HTR-8/SVneo (cell line): ENCODE results near the gene ADAM23.
"Not testable (repeated sequence)": the region's sequence is repeated elsewhere in the genome, so short reads cannot be mapped to it uniquely, and the experiment has no call there.

Experiments used
- DNase-seq: peaks from one replicate; pipeline ENCODE4 v3.0.0; 2011; ENCODE audit warnings: low spot score, mixed read lengths; ENCODE audit not compliant: insufficient read length
- FAIRE-seq: peaks from 2 replicates; lab custom pipeline; 2011; peaks lifted over from hg19 to GRCh38; lab: Jason Lieb, UNC

ADAM23 gene

GRCh38 chr2:206442833-206443734 is at the start of gene ADAM23:
TSS of gene ADAM23 (plus strand) at chr2:206443532. CDS start at chr2:206443867, 335 bp downstream.
- DNase-seq (peak; percentile 41), FAIRE-seq (peak; percentile 76)

- no peak for FAIRE-seq
- no peak for DNase-seq
Measured at GRCh38 chr2:206396211-206396610, 47.1 kb upstream of the ADAM23 start.

GRCh38 chr2:206402956-206403569 is 40.3 kb upstream of the ADAM23 start:
- not testable (repeated sequence) for DNase-seq, FAIRE-seq

- no peak for FAIRE-seq
Measured at GRCh38 chr2:206408323-206409320, 34.7 kb upstream of the ADAM23 start.

GRCh38 chr2:206410714-206411113 is 32.6 kb upstream of the ADAM23 start:
- FAIRE-seq, result no peak
- no peak for DNase-seq

More at GRCh38 chr2:206408323-206409320, 34.7 kb upstream of the ADAM23 start:
- no peak for DNase-seq

- FAIRE-seq (no peak), DNase-seq (no peak)
Measured at GRCh38 chr2:206415618-206416243, 27.6 kb upstream of the ADAM23 start.

- DNase-seq (no peak), FAIRE-seq (no peak)
Measured at GRCh38 chr2:206418968-206419367, 24.4 kb upstream of the ADAM23 start.

GRCh38 chr2:206420721-206421120 is 22.6 kb upstream of the ADAM23 start:
- DNase-seq, result no peak
- FAIRE-seq, result no peak

- no peak for FAIRE-seq
- no peak for DNase-seq
Measured at GRCh38 chr2:206422493-206422892, 20.8 kb upstream of the ADAM23 start.

- DNase-seq (no peak), FAIRE-seq (no peak)
Measured at GRCh38 chr2:206423147-206423546, 20.2 kb upstream of the ADAM23 start.

GRCh38 chr2:206424134-206424533 is 19.2 kb upstream of the ADAM23 start:
- FAIRE-seq (no peak), DNase-seq (no peak)

GRCh38 chr2:206428783-206429182 is 14.5 kb upstream of the ADAM23 start:
- FAIRE-seq, result no peak
- DNase-seq, result no peak

- no peak for FAIRE-seq
- DNase-seq, result no peak
Measured at GRCh38 chr2:206430452-206430851, 12.9 kb upstream of the ADAM23 start.

GRCh38 chr2:206431439-206431838 is 11.9 kb upstream of the ADAM23 start:
- FAIRE-seq (no peak), DNase-seq (no peak)

- FAIRE-seq (no peak), DNase-seq (no peak)
Measured at GRCh38 chr2:206432193-206433082, 10.9 kb upstream of the ADAM23 start.

- no peak for FAIRE-seq
- no peak for DNase-seq
Measured at GRCh38 chr2:206433190-206433589, 10.1 kb upstream of the ADAM23 start.

GRCh38 chr2:206433686-206434085 is 9.6 kb upstream of the ADAM23 start:
- no peak for FAIRE-seq
- no peak for DNase-seq

GRCh38 chr2:206435742-206436141 is 7.6 kb upstream of the ADAM23 start:
- no peak for FAIRE-seq
- DNase-seq, result no peak

GRCh38 chr2:206438196-206438724 is 5.1 kb upstream of the ADAM23 start:
- FAIRE-seq, result no peak
- DNase-seq, result no peak
